GM12875 (cell line): Measurements from ENCODE around the gene SLC24A2.
"Not testable (repeated sequence)": the region's sequence is repeated elsewhere in the genome, so short reads cannot be mapped to it uniquely, and the experiment has no call there.

Experiments
- H3K4me3 ChIP-seq: one replicate; pipeline ENCODE4 v1.5.1; 2011; ENCODE audit warnings: low read depth, low read length, control low read depth
- CTCF ChIP-seq: IDR thresholded peaks from 2 replicates; pipeline ENCODE4 v1.5.1; 2011; ENCODE audit warnings: low read depth, mild to moderate bottlenecking, control low read depth, inconsistent platforms, low read length, moderate library complexity, borderline replicate concordance; ENCODE audit not compliant: insufficient read depth

SLC24A2 gene

GRCh38 chr9:19788614-19789271, at the start of gene SLC24A2:
Gene SLC24A2, minus strand, starts transcription at chr9:19789037.
- TF ChIP-seq CTCF, result no peak
- no peak within 1 kb of the TSS for H3K4me3 ChIP-seq

GRCh38 chr9:19833331-19833730, 44.5 kb upstream of the SLC24A2 start:
- H3K4me3 ChIP-seq, result not testable (repeated sequence)

GRCh38 chr9:19830796-19831195, 42.0 kb upstream of the SLC24A2 start:
- TF ChIP-seq CTCF, result no peak
- H3K4me3 ChIP-seq, result no peak overlapping the region

- TF ChIP-seq CTCF, result no peak
- no peak overlapping the region for H3K4me3 ChIP-seq
Observed at GRCh38 chr9:19828576-19829109, 39.8 kb upstream of the SLC24A2 start.

GRCh38 chr9:19816769-19817168, 27.9 kb upstream of the SLC24A2 start:
- no peak overlapping the region for H3K4me3 ChIP-seq
- no peak for TF ChIP-seq CTCF

GRCh38 chr9:19812194-19812593, 23.4 kb upstream of the SLC24A2 start:
- TF ChIP-seq CTCF, result no peak
- H3K4me3 ChIP-seq, result no peak overlapping the region

- TF ChIP-seq CTCF, result no peak
- H3K4me3 ChIP-seq, result no peak overlapping the region
Observed at GRCh38 chr9:19809422-19810269, 20.8 kb upstream of the SLC24A2 start.
